CD4-positive, alpha-beta T cell treated with Interleukin-17A for 1 hour (primary cell): ENCODE measurements around the gene SLC2A5.
A peak's percentile ranks its signal among the peaks of the same experiment; 100 is the strongest.
"Not testable (repeated sequence)": the region's sequence is repeated elsewhere in the genome, so short reads cannot be mapped to it uniquely, and the experiment has no call there.

ENCODE experiments used
- DNase-seq: peaks from one replicate; pipeline ENCODE4 v3.0.0-alpha.2; 2020

Gene SLC2A5

GRCh38 chr1:9004031-9004699 is 65.3 kb downstream of the SLC2A5 start:
- DNase-seq: no peak

- not testable (repeated sequence) for DNase-seq
Observed at GRCh38 chr1:9002215-9002560, 67.2 kb downstream of the SLC2A5 start.

GRCh38 chr1:9001534-9002214 is 67.8 kb downstream of the SLC2A5 start:
- not testable (repeated sequence) for DNase-seq

- not testable (repeated sequence) for DNase-seq
Observed at GRCh38 chr1:8993962-8994675, 75.3 kb downstream of the SLC2A5 start.

- no peak for DNase-seq
Observed at GRCh38 chr1:8992936-8993687, 76.3 kb downstream of the SLC2A5 start.

GRCh38 chr1:8989821-8990220 is 79.6 kb downstream of the SLC2A5 start:
- DNase-seq: no peak

GRCh38 chr1:8989061-8989460 is 80.4 kb downstream of the SLC2A5 start:
- DNase-seq: no peak

- DNase-seq: no peak
Observed at GRCh38 chr1:8988618-8988967, 80.8 kb downstream of the SLC2A5 start.

- peak; percentile 69 for DNase-seq
Observed at GRCh38 chr1:8987881-8988617, 81.4 kb downstream of the SLC2A5 start.

GRCh38 chr1:8986814-8987190 is 82.6 kb downstream of the SLC2A5 start:
- no peak for DNase-seq

- DNase-seq: no peak
Observed at GRCh38 chr1:8985915-8986813, 83.3 kb downstream of the SLC2A5 start.
